ENCODE results near the gene CADM1. TPM values are rescaled to one million over a fixed set of nuclear protein-coding genes. Genes with fewer than 3 reads are reported as not detected.

The CADM1 gene
- total RNA-seq, 1 experiment from 2014 or later = 1.1 TPM

- H3K4me3 ChIP-seq (ENCODE audit: low read length) = no peak overlapping the region
- H3K27ac ChIP-seq (ENCODE audit: low read length) = no peak overlapping the region
- H3K9me3 ChIP-seq (ENCODE audit: low read length) = peaks cover 34% of the 10 kb centered on the region
- no TSS peak for BruUV-seq (replicated peaks)
- H3K4me2 ChIP-seq (ENCODE audit: low read length) = no peak overlapping the region
- no peak overlapping the region for H2AFZ ChIP-seq (ENCODE audit: low read length)
- intact Hi-C loops (cut with micrococcal nuclease) = no loop called here
- H3F3A ChIP-seq (ENCODE audit: low read length, unreplicated experiment) = no peaks in the 10 kb centered on the region
- H3K79me2 ChIP-seq (ENCODE audit: low read length) = no peaks in the 10 kb centered on the region
- H3K36me3 ChIP-seq (ENCODE audit: low read depth, low read length) = no peaks in the 10 kb centered on the region
- no peaks in the 10 kb centered on the region for H3K4me1 ChIP-seq (ENCODE audit: insufficient read depth, low read length)
- no peak overlapping the region for H3K9ac ChIP-seq (ENCODE audit: low read length)
- DNase-seq (no peak), ATAC-seq (no peak)
- ChIA-PET CTCF (no interaction called here), POLR2A (ENCODE audit: unreplicated experiment) (no interaction called here)
- no peaks in the 10 kb centered on the region for H3K9me2 ChIP-seq (replicated peaks; ENCODE audit: low read length)
- H3K27me3 ChIP-seq (ENCODE audit: low read length) = no peaks in the 10 kb centered on the region
- H4K20me1 ChIP-seq (ENCODE audit: low read length) = no peaks in the 10 kb centered on the region
- TF ChIP-seq EZH2phosphoT487 (IDR thresholded peaks at IDR 0.05; ENCODE audit: borderline replicate concordance, low read length) (no peak), CTCF (conservative IDR thresholded peaks at IDR 0.05; ENCODE audit: low read depth, low read length) (no peak), EZH2 (IDR thresholded peaks at IDR 0.05; ENCODE audit: low read length, unreplicated experiment) (no peak)
Measured at GRCh38 chr11:115455613-115456012, 48.6 kb downstream of the CADM1 start.

- DNase-seq (no peak), ATAC-seq (no peak)
- Histone ChIP-seq H3F3A (ENCODE audit: low read length, unreplicated experiment) (no peaks in the 10 kb centered on the region), H3K27me3 (ENCODE audit: low read length) (no peaks in the 10 kb centered on the region), H3K9me3 (ENCODE audit: low read length) (peaks cover 29% of the 10 kb centered on the region; the same call in 1 of the 2 replicates), H3K27ac (ENCODE audit: low read length) (no peak overlapping the region), H3K4me2 (ENCODE audit: low read length) (no peak overlapping the region), H3K79me2 (ENCODE audit: low read length) (no peaks in the 10 kb centered on the region), H2AFZ (ENCODE audit: low read length) (no peak overlapping the region), H4K20me1 (ENCODE audit: low read length) (no peaks in the 10 kb centered on the region), H3K9me2 (replicated peaks; ENCODE audit: low read length) (no peaks in the 10 kb centered on the region), H3K9ac (ENCODE audit: low read length) (no peak overlapping the region), H3K4me1 (ENCODE audit: insufficient read depth, low read length) (no peaks in the 10 kb centered on the region), H3K36me3 (ENCODE audit: low read depth, low read length) (no peaks in the 10 kb centered on the region), H3K4me3 (ENCODE audit: low read length) (no peak overlapping the region)
- TF ChIP-seq CTCF (conservative IDR thresholded peaks at IDR 0.05; ENCODE audit: low read depth, low read length) (no peak), EZH2phosphoT487 (IDR thresholded peaks at IDR 0.05; ENCODE audit: borderline replicate concordance, low read length) (no peak), EZH2 (IDR thresholded peaks at IDR 0.05; ENCODE audit: low read length, unreplicated experiment) (no peak)
- no TSS peak for BruUV-seq (replicated peaks)
- intact Hi-C loops (cut with micrococcal nuclease) = no loop called here
- CTCF ChIA-PET = no interaction called here
- POLR2A ChIA-PET (ENCODE audit: unreplicated experiment) = no interaction called here
Measured at GRCh38 chr11:115454525-115454924, 49.7 kb downstream of the CADM1 start.

GRCh38 chr11:115453693-115454490 is 50.3 kb downstream of the CADM1 start:
- CTCF ChIA-PET = no interaction called here

More at GRCh38 chr11:115453693-115454490, 50.3 kb downstream of the CADM1 start:
- Histone ChIP-seq H3K9me2 (replicated peaks; ENCODE audit: low read length) (no peaks in the 10 kb centered on the region), H3K9me3 (ENCODE audit: low read length) (peaks cover 29% of the 10 kb centered on the region; the same call in 1 of the 2 replicates), H2AFZ (ENCODE audit: low read length) (no peak overlapping the region), H3K4me2 (ENCODE audit: low read length) (no peak overlapping the region), H3K27ac (ENCODE audit: low read length) (no peak overlapping the region), H3K9ac (ENCODE audit: low read length) (no peak overlapping the region), H3K27me3 (ENCODE audit: low read length) (no peaks in the 10 kb centered on the region), H3K79me2 (ENCODE audit: low read length) (no peaks in the 10 kb centered on the region), H3F3A (ENCODE audit: low read length, unreplicated experiment) (no peaks in the 10 kb centered on the region), H3K4me1 (ENCODE audit: insufficient read depth, low read length) (no peaks in the 10 kb centered on the region), H3K36me3 (ENCODE audit: low read depth, low read length) (no peaks in the 10 kb centered on the region), H3K4me3 (ENCODE audit: low read length) (no peak overlapping the region), H4K20me1 (ENCODE audit: low read length) (no peaks in the 10 kb centered on the region)
- POLR2A ChIA-PET (ENCODE audit: unreplicated experiment) = no interaction called here
- TF ChIP-seq EZH2 (IDR thresholded peaks at IDR 0.05; ENCODE audit: low read length, unreplicated experiment) = no peak
- no peak for TF ChIP-seq EZH2phosphoT487 (IDR thresholded peaks at IDR 0.05; ENCODE audit: borderline replicate concordance, low read length)
- no peak for TF ChIP-seq CTCF (conservative IDR thresholded peaks at IDR 0.05; ENCODE audit: low read depth, low read length)
- intact Hi-C loops (cut with micrococcal nuclease) = no loop called here
- DNase-seq (no peak), ATAC-seq (no peak)
- no TSS peak for BruUV-seq (replicated peaks)
